SJSA1 (cell line): ENCODE results near the gene CMBL. TPM values are rescaled to one million over a fixed set of nuclear protein-coding genes. Genes with fewer than 3 reads are reported as not detected.
"Not testable (repeated sequence)": the region's sequence is repeated elsewhere in the genome, so short reads cannot be mapped to it uniquely, and the experiment has no call there.

Experiments
- DNase-seq, 2 experiments: peaks; one replicate each; pipeline ENCODE4 v3.0.0-alpha.2; 2015 to 2020; ENCODE audit warnings: low spot score in 2 of 2, low read depth in 1 of 2
- H3K27ac ChIP-seq: fragments of 250-450 bp; sonication (Bioruptor Pico); 2 replicates; pipeline ENCODE4 v1.5.1; 2020; ENCODE audit warnings: mild to moderate bottlenecking, moderate library complexity
- H3K27me3 ChIP-seq: fragments of 250-450 bp; sonication (Bioruptor Pico); replicated peaks from 2 replicates; pipeline ENCODE4 v1.5.1; 2020; ENCODE audit warnings: mild to moderate bottlenecking, moderate library complexity
- H3K36me3 ChIP-seq: fragments of 250-450 bp; sonication (Bioruptor Pico); 2 replicates; pipeline ENCODE4 v1.5.1; 2020; ENCODE audit warnings: mild to moderate bottlenecking
- H3K4me1 ChIP-seq: fragments of 250-450 bp; sonication (Bioruptor Pico); replicated peaks from 2 replicates; pipeline ENCODE4 v1.6.1; 2021; ENCODE audit warnings: mild to moderate bottlenecking
- H3K4me3 ChIP-seq: fragments of 250-450 bp; sonication (Bioruptor Pico); 2 replicates; pipeline ENCODE4 v1.5.1; 2020; ENCODE audit warnings: mild to moderate bottlenecking
- H3K9me3 ChIP-seq: fragments of 250-450 bp; sonication (Bioruptor Pico); replicated peaks from 2 replicates; pipeline ENCODE4 v1.5.1; 2020; ENCODE audit warnings: mild to moderate bottlenecking
- total RNA-seq: library from RNA; depleted of rRNA; stranded (reverse); fragments of >200 nt; shearing (Covaris generic); gene quantifications from 2 replicates; pipeline ENCODE4 v1.2.3, GENCODE V29; 2014; rRNA removed

Gene CMBL
- 1.4 TPM in 1 of 2 replicates, not detected in the other for total RNA-seq

DNA sequence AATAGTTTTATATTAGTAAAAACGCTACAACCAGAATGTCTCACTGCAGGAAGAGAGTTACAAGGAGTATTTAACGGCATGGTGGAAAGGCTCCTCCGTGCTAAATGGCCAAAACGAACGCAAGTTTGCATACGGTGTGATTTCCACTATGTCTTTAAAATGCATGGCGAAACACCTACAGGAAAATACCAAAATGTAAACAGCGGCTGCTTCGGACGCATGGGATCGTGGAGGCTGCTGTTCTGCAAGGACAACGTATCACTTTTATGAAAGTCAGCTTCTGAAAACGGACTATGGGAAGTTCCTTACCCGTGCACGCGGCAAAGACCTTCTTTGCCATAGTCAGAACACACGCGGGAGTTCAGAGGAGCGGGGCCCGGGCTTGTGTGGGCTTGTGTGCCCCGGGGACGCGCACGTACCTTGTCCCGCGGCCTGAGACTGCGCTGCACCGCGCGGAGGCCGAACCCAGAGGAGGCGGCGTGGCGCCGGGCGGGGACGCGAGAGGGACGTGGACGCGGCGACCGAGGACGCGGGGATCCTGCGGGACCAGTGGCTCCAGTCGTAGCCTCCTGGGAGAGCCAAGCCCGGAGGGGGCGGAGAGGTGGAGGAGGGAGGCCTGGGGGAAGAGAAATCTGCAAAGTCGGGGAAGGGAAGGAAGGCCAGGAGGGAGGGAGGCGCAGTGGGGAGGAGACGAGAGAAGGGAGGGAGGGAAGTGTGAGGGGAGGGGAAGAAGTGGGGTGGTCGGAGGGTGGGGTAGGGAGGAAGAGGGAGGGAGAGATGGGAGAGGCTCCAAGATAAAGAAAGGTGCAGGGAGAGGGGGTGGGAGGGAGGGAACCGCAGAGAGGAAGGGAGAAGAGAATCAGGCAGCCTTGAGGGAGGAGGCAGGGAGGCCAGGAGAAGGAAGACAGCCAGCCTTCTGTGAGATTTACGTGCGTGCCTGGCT lies at the start of gene CMBL:
CMBL (minus strand) TSS at position 697 of the 943 bp plus-strand sequence. CDS start 17,140 bp downstream, outside the sequence.
- peak; percentile 35 to 55 for DNase-seq
- Histone ChIP-seq H3K36me3 (no peaks in the 10 kb centered on the region), H3K4me1 (peaks cover 8% of the 10 kb centered on the region), H3K9me3 (no peaks in the 10 kb centered on the region), H3K4me3 (peak within 1 kb of the TSS; percentile 44), H3K27me3 (no peaks in the 10 kb centered on the region), H3K27ac (no peak within 1 kb of the TSS)

DNA sequence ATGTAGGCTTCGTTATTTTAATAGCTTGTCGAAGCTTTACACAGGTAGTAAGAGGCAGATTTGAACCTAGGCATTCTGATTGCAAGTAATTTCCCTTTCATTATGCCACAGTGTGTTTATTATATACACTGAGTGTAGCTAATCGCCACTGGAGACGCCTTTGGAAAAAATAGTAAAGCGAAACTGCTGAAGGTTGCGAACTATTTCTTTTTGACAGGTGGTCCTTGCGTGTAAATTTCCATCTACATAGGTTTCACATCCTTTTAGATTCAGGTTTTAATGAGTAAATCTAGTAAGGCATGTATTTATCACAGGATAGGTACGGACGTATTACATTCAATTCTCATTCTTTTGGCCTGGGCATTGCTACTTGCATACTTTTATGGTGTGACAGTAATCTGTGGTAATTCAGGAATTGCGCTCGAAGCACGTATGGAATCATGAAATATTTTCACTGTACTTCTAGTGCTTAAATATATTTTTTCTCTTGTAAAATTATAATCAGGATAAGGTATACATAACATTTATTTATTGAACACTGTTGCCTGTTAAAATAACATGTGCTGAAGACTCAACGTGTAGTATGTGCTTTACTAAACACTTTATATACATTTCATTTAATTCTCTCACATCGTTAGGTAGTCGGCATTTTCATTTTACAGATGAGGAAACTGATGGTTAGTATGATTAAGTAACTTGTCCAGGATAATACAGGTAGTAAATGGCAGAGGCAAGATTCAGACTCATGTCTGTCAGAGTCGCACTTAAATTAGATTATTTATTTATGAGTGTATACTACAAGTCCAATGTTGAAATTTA lies 47.6 kb upstream of the CMBL start:
- Histone ChIP-seq H3K36me3 (peaks cover 7% of the 10 kb centered on the region), H3K4me1 (peaks cover 14% of the 10 kb centered on the region), H3K27me3 (no peaks in the 10 kb centered on the region), H3K27ac (peak overlapping the region; percentile 98), H3K4me3 (peak overlapping the region; percentile 98), H3K9me3 (no peaks in the 10 kb centered on the region)
- DNase-seq: peak in 1 of 2 experiments; percentile 56

DNA sequence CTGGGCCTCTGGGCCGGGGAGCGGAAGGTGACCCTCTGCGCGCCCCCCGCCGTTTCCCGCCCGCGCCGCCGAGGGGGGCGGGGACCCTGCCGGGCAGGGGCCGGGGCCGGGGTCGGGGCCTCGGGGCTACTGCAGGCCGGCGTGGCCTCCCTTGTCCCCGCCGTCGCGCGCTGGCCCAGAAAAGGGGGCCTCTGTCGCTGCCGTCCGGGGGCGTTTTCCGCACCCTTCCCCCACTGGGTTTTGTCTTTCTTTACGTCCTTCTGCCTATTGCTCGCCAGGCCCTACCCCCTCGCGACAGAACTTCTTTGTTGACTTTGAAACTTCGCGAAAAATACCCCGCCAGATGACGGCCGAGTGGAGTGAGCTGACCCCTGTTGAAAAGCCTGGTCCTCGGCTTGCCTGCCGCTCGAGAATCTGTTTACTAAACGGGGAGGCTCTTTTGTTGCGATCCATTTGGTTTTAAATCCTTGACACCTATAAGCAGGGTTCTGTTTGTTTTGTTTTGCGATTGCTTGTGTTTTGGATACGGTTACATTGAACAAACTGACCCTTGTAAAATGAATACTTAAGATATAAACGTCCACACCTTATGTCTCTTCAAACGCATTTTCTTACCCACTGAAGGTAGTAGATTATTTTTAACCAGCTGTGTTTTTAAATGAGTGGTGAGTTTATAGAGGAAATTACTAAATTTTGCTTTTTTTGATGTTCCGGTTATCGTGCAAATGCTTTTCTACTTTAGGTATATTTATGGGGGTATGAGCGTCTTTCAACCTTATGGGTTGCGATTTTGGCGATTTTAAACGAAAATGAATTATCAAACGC lies 46.6 kb upstream of the CMBL start:
- H3K9me3 ChIP-seq: no peaks in the 10 kb centered on the region
- peak; percentile 60 to 70 for DNase-seq
- peak overlapping the region; percentile 98 for H3K4me3 ChIP-seq
- no peaks in the 10 kb centered on the region for H3K27me3 ChIP-seq
- H3K36me3 ChIP-seq: peaks cover 7% of the 10 kb centered on the region
- peaks cover 14% of the 10 kb centered on the region for H3K4me1 ChIP-seq
- peak overlapping the region; percentile 98 for H3K27ac ChIP-seq

- H3K27ac ChIP-seq: peak within 1 kb of the TSS; percentile 98
- peaks cover 7% of the 10 kb centered on the region for H3K36me3 ChIP-seq
- peak within 1 kb of the TSS; percentile 98 for H3K4me3 ChIP-seq
- peak; percentile 94 to 97 for DNase-seq
- H3K4me1 ChIP-seq: peaks cover 14% of the 10 kb centered on the region
- H3K9me3 ChIP-seq: no peaks in the 10 kb centered on the region
- H3K27me3 ChIP-seq: no peaks in the 10 kb centered on the region
Measured at GRCh38 chr5:10353241-10354047, 45.7 kb upstream of the CMBL start, which contains the start of gene MARCHF6. MARCHF6 (plus strand) TSS chr5:10353695; CDS start chr5:10353899, 204 bp downstream.

DNA sequence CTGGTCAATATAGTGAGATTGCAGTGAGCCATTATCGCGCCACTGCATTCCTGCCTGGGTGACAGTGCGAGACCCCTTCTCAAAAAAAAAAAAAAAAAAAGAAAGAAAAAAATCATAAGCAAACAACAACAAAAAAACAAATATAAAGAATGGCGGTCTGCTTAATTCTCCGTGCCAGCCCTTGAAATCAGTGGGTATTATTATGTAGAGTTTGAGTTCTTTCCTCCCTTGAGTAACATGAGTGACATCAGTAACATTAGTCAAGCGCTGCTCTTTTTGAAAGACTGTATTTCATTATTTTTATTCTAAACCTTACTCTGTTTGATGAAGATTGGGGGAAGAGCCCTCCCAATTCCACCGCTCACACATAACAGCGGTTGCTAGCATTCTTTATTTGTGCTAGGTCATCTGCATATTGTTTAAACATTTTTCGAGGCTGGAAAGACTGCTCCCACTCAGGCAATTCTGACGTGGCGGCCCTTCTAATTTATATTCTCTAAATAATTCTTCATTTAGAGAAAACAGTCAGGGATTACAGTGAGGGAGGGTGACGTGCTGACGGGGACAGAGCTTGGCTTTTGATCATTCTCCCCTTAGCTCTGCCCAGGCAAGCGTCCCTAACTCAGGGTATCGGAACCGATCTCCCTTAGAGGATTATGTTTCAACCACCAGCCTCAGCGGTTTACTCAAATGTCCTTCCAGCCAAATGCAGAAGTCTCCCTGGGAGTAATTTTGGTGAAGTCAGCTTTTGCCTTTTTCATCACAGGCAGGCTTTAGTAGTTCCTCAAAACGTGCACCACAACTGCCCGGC lies 44.9 kb upstream of the CMBL start:
- Histone ChIP-seq H3K27ac (peak overlapping the region; percentile 98), H3K27me3 (no peaks in the 10 kb centered on the region), H3K4me1 (peaks cover 14% of the 10 kb centered on the region), H3K4me3 (peak overlapping the region; percentile 98), H3K9me3 (no peaks in the 10 kb centered on the region), H3K36me3 (peaks cover 7% of the 10 kb centered on the region)
- peak in 1 of 2 experiments; percentile 42 for DNase-seq

DNA sequence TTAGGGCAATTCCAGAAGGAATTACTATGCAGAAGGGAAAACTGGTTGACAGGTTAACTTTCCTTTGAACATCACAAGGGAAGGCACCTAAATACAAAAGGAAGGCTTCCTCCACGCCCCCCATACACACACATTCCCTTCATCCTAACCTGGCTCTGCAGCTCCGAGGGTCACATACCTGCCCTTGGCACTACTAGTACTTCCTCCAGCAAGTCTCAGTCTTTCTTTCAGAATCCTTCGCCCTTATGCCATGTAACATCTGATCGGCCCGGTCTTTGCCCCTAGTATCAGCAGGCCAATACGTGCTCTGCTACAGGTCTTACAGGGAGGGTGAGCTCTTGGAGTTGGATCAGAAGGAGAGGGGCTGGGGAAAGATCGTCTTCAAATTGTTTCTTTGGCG lies 44.2 kb upstream of the CMBL start:
- Histone ChIP-seq H3K4me1 (peaks cover 14% of the 10 kb centered on the region), H3K27ac (no peak overlapping the region), H3K4me3 (no peak overlapping the region), H3K9me3 (no peaks in the 10 kb centered on the region), H3K27me3 (no peaks in the 10 kb centered on the region), H3K36me3 (peaks cover 7% of the 10 kb centered on the region)
- DNase-seq: peak in 1 of 2 experiments; percentile 26

DNA sequence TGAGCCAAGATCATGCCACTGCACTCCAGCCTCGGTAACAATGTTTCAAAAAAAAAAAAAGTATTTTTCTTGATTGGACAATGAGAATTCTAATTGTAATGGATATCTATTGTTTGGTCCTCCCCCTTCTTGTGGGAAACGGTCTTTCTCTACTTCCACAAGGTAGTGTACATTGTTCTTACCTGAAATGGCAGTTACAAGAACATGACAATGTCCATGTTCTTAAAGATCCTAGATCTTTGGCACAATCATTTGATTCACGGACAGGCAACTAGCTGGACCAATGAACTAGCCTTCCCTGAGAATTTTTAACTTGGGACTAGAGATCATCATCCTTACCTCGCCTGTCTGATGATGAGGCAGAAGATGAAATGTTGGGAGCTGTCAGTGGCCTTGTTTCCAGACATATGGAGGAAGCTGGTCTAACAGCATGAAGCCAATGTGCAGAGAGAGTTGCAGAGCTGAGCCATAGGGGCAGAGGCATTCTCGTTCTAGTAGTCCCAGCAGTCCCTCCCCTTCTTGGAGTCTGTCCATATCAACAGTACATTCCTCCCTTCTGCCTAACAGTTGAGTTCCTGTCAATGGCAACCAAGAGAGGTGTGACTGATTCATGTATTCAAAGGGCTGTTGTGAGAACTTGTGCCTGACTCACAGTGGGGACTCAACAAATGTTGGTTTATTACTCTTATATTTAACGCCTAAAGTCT lies 43.6 kb upstream of the CMBL start:
- Histone ChIP-seq H3K27me3 (no peaks in the 10 kb centered on the region), H3K4me1 (peaks cover 14% of the 10 kb centered on the region), H3K4me3 (no peak overlapping the region), H3K36me3 (peaks cover 7% of the 10 kb centered on the region), H3K27ac (no peak overlapping the region), H3K9me3 (no peaks in the 10 kb centered on the region)
- no peak for DNase-seq

DNA sequence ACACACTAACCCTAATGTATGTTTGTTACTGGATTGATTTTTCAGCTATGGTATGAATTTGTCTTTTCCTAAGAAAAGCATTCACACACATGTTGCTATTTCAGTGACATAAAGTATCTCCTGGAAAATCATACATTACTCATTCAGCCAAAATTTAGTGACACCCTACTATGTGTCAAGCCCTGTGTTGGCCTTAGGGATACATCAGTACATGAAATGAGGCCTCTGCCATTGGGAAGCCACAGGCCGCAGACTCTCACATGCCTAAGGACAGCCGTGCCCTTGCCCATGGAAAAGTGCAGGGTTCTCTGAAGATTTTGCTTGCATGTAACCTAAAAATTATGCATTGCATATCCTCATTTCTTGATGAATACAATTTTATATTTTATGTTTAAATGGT lies 40.6 kb upstream of the CMBL start:
- Histone ChIP-seq H3K4me3 (no peak overlapping the region), H3K9me3 (no peaks in the 10 kb centered on the region), H3K27ac (no peak overlapping the region), H3K27me3 (no peaks in the 10 kb centered on the region), H3K4me1 (peaks cover 10% of the 10 kb centered on the region), H3K36me3 (no peaks in the 10 kb centered on the region)
- DNase-seq: no peak

GRCh38 chr5:10344461-10345106 lies 36.9 kb upstream of the CMBL start:
- H3K36me3 ChIP-seq, H3K9me3 ChIP-seq, H3K4me3 ChIP-seq, H3K27me3 ChIP-seq, H3K4me1 ChIP-seq, DNase-seq, H3K27ac ChIP-seq: not testable (repeated sequence)

DNA sequence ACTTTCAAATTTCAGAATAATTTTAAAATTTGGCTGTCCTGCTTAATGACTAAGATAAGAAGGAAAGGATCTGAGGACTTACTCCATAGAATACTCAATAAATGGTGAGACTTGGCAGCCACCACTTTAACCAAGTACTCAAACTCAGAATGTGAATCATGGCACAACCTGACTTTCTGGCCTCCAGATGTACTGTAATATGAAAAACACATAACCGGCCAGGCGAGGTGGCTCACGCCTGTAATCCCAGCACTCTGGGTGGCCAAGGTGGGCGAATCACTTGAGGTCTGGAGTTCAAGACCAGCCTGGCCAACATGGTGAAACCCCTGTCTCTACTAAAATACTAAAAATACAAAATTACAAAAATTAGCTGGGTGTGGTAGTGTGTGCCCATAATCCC lies 35.8 kb upstream of the CMBL start:
- DNase-seq: no peak
- Histone ChIP-seq H3K4me3 (no peak overlapping the region), H3K36me3 (no peaks in the 10 kb centered on the region), H3K27me3 (no peaks in the 10 kb centered on the region), H3K9me3 (no peaks in the 10 kb centered on the region), H3K4me1 (peaks cover 9% of the 10 kb centered on the region), H3K27ac (no peak overlapping the region)

DNA sequence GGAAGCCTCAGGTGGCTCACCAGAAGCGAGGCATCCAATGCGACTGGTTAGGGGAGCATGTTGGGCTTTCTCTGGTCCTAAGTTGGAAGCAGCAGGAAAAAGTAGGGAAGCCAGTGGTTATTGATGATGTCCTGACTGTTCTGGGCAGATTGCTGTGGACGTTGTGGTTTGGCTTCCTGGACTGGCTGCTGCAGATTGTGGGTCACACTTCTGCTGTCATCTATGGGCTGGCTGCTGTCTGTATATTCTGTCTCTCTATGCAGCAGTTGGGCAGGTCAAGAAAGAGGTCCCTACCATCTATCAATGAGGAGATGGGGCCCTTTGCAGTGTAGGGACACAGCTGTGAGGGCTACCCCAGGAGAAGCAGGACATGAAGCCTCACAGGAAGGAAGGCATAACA lies 32.3 kb upstream of the CMBL start:
- peaks cover 9% of the 10 kb centered on the region for H3K4me1 ChIP-seq
- no peaks in the 10 kb centered on the region for H3K9me3 ChIP-seq
- no peaks in the 10 kb centered on the region for H3K27me3 ChIP-seq
- no peak overlapping the region for H3K27ac ChIP-seq
- H3K36me3 ChIP-seq: no peaks in the 10 kb centered on the region
- no peak overlapping the region for H3K4me3 ChIP-seq
- peak in 1 of 2 experiments; percentile 29 for DNase-seq
